ENCODE data around the gene RPH3AL.
A peak's percentile ranks its signal among the peaks of the same experiment; 100 is the strongest.

The RPH3AL gene

DNA sequence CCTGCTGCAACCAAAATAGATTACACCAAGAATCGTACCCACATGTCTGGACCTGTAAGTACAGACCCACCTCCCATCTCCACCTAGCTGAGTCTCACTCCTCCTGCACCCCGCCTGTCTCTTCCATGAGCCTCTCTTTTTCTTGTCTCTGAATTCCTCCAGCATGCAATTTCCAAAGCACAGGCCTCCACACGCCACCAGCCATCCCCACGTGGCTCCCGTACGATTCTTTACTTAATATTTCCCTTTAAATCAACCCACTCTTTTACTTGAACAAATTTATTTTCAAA, 1.2 kb downstream of the RPH3AL start:
- DNase-seq: no peak

DNA sequence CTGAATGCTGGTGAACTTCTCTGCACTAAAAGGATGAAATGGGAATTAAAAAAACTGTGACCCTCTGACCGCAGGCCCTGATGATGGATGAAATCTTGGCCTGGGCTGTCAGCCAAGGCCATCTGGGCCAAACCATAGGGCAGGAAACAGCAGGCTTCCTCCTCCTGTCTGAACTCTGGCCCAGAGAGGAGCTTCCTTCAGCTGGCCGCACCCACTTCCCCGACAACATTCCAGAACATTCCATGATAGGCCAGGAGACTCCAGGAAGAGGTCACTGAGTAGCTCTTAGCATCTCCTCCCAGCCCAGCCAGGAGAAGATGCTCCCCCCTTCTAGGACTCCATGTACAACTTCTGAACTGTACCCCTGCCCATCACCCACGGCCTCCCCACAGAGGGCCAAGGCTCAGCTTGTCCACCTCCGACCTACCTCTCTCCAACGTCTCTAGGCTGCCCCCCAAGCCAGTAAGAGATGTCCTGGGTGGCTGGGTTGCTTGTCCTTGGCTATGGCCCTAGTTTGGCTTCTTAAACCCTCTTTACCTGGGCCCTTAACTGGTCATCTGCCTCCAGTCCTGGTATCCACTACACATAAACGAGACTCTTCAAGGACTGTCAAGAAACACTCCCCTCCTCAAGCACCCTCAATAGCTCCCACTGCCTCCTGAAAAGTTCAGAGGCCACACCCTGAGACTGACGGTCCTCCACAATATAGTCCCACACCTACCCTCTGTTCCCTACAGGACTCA, 1.7 kb downstream of the RPH3AL start:
- no peak for DNase-seq

DNA sequence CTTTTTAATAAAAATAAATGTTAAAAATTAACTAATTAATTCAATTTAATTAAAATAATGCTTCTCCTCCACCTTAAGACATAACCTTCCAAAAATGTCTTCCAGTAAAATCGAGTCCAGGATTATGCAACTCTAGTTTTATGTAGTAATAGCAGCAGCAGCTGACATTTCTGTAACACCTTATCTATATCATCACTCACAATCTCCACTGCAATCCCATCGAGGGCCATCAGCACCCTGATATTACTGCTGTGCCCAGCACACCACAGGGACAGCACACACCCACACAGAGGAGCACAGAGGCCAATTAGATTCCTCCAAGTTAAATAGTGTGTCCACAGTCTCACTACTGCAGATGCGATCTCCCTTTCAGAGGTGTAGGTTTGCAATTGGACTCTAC, 2.9 kb downstream of the RPH3AL start:
- no peak for DNase-seq

DNA sequence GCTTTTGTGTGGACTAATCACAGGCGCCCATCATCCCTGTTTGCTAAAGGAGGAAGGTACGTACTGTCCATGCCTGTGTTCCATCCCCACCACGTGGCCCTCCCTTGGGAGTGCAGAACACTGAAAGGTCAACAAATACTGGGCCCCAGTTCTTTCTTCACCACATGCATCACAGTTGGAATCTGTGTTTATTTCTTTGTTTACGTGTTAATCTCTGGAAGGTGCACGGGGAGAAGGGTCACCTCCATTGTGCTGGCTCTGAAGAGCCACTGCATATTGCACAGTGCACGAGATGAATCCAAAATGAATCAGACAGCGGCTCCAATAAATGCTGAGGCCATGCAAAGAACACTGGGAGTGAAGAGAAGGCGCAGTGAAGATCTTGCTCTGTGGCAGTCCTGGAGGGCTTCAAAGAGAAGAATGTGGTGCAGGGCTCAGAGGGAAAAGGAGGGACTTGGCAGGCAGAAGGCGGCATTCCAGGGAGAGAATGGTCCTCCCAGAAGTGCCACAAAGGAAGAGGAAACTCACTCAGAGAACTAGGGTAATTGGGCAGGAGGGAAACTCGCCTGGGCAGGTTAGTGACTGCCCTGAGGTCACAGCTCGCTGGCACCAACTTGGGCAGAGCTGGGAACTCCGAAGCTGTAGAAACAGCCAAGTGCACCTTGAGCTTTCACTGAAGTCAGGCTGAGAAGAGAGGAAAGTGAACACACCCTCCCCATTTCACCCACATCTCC, 3.7 kb downstream of the RPH3AL start:
- DNase-seq: no peak

DNA sequence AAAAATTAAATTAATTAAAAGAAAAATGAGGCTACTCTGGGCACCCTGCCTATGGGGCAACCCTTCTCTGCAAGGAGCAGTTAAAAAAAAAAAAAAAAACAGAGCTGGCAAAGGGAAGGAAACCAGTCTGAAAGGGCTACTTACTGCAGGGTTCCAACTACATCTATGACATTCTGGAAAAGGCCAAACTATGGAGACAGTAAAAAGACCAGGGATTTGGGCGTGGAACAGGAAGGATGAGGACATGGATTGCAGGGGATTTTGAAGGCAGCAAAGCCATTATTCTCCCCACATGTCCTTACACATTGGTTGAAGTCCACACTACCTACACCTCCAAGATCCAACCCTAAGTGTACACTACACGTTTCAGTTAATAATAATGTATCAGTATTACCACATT, 4.6 kb downstream of the RPH3AL start:
- DNase-seq: no peak

DNA sequence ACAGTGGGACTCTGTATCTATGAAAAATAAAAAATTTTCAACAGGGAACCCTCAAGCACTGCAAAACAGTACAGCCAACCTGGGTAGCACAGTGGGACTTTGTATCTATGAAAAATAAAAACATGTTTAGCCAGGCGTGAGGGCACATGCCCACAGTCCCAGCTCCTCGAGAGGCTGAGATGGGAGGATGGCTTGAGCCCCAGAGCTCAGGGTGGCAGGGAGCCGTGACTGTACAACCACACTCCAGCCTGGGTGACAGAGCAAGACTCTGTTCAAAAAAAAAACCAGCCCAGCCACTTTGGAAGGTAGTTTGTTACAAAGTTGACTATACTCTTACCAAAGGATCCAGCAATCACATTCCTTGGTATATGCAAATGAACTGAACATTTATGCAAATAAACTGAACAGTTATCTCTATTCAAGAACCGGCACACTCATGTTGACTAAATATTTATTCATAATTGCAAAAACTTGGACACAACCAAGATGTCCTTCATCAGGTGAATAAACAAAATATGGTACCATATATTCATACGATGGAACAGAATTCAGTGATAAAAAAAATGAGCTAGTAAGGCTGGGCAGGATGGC, 5.2 kb downstream of the RPH3AL start:
- no peak for DNase-seq

DNA sequence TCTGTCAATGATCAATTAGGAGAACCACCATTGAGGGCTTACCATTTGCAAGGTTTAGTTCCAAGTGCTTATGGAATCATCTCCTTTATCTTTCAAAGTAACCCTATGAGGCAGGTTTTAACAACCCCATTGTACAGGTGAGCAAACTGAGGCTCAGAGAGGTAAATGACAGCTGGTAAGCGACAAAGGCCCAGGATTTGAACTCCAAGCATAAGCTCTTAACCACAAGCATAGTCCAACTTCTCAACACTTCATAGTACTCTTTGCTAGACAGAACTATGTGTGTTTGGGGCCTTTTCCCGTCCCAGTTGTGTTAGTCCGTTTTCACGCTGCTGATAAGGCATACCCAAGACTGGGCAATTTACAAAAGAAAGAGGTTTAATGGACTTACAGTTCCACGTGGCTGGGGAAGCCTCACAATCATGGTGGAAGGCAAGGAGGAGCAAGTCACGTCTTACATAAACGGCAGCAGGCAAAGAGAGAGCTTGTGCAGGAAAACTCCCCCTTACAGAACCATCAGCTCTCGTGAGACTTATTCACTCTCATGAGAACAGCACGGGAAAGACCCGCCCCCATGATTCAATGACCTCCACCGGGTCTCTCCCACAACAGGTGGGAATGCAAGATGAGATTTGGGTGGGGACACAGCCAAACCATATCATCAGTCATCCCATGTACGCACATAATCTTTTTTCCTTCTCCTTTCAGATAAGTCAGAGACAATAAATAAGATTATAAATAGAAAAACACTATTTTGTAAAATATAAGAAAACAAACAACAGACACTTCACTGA, 6.4 kb downstream of the RPH3AL start:
- no peak for DNase-seq

DNA sequence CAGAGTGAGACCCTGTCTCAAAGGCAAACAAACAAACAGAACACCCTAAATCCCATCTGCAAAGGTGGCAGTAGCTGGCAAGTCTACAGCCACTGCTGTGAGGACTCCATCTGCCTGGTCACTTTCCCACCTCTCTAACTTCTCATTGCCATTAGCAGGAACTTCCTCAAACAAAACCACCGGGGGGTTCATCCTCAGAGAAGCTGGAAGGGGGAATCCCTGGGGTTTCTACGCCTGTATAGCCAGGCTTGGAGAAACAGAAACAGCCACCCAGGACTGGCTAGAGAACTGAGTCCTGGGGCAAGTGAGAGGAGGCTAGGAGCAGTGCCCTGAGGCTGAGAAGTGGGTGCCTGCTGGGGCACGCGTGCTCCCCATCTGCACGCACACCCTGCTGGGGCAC, 7.3 kb downstream of the RPH3AL start:
- DNase-seq: no peak

DNA sequence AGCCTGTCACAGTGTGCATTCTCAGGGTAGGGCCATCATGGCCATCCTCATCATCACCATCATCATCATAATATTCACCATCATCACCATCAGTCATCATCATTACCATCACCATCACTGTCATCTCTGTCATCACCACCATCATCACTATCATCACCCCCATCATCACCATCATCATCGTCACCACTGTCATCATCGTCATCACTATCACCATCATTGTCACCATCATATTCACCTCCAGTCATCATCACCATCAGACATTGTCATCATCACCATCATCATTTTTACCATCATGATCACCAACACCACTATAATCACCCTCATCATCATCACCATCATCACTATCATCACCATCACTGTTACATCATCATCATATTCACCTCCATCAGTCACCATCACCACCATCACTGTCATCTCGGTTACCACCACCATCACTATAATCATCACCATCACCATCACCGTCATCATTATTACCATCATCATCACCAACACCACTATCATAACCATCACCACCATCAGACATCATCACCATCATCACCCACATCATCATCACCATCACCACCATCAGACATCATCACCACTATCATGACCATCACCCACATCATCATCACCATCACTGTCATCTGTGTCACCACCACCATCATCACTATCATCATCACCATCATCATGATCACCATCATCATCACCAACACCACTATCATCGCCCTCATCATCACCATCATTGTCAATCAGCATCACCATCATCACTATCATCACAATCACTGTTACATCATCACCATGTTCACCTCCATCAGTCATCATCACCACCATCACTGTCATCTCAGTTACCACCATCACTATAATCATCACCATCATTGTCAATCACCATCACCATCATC, 8.5 kb downstream of the RPH3AL start:
- no peak for DNase-seq

DNA sequence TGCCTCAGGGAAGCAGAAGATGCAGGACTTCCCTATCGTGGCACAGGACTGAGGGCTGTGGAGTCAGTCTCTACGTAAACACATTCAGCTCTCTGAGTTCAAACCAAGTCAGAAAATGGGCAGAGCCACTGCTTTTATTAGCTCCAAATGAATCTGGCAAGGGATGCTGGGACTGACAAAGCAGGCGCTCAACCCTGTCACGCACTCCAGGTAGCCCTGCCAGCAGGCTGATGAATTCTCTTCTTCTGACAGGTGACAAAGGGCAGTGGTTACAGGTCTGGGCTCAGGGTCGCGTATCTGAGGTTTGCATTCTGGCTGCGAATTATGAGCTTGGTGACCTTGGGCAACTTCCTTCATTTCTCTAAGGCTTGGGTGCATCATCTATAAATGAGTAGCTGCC, 9.4 kb downstream of the RPH3AL start:
- no peak for DNase-seq

DNA sequence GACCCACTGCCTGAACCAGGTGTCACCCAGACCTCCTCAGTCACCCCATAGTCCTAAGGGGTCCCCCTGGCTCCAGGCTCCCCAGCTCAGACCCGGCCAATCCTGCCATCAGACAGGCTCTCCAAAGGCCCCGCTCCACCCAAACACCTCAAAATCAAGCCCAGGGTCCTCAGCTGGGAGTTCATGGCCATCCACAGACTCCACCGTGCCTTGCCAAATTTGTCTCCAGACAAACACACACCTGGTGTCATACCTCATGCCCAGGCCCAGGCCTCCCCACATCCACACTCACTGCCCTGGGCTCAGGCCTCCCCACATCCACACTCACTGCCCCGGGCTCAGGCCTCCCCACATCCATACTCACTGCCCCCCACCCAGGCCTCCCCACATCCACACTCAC, 12.5 kb downstream of the RPH3AL start:
- no peak for DNase-seq

DNA sequence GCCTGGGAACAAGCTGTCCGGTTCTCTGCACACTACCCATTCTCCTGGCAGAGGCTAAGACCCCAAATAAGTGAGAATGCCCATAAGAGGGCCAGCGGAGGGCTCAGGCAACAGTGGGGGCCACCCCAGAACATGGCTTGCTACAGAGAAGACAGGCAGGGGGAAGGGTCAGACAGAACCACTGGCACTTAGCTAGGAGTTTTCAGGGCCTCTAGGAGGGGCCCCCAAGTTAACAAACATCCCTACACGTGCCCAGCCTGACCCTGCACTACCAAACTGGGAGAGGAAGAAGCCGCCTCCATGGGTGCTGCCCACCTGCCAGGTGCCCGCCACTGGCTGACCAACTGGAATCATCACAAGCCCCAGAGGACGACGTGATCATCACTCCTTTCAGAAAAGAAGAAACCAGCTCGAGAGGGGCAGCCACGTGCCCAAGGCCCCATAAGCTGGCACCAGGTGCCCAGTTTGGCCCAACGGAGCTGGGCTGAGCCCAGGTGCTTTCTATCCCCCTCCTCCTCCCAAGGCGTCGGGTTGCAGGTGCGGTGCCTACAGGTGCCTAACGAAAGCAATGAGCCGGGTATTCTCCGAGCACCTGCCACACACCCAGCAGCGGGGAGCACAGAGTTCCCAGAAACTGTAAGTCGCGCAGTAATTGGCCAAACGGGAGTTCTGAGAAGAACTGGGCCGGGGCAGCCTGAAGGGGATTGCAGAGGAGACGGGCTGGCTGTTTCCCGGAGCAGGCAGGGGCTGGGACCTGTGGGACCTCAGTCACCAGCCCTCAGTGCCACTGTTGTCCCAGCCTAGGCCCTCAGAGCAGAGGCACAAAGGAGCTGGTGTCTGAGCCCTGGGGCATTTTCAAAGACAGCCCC, 13.2 kb downstream of the RPH3AL start:
- DNase-seq: no peak

DNA sequence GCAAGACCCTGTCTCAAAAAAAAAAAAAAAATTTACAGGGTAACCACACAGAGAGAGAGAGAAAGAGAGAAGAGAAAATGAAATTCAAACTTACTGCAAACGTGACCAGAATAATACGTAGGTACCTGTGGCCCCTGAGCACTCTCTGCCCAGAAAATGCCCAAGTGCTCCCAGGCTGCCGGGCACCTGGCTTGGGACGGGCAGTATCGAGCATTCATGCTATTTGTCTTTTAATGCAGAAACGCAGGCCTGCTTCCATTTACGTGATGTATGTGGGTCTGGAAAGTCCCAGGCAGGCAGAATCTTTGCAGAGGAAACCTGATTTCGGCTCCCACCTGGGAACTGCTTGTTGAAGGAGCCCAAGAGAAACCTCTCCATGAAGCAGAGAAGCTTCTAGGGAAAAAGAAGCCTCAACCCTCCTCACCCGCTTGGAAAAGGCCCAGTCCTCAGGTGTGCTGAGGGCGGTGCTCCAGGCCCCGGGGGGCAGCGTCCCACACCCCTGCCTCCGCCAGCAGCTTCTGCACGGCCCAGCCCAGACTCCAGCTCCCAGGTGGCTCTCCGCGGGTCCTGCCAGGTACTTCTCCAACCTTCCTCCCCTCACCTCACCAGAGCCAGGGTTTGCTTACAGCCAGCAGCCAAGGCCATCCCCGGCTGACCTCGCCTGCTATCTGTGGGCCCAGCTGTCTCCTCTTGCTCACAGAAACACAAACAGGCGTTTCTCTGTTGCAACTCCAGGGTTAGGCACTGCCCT, 14.0 kb downstream of the RPH3AL start:
- no peak for DNase-seq

DNA sequence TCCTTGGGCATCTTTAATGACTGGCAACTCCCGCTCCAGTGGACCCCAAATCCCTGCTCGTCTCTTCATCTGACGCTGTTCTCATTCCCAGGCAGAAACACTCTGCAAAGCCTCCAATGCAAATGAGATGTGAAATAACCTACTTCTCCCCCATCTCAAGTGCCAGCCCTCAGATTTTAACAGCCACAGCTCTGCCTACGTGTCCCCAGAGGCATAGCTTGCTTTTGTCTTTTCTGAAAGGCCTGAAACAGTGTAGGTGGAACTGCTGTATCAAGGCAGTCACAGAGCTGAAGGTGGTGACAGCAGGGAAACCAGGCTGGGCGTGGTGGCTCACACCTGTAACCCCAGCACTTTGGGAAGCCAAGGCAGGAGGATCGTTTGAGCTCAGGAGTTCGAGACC, 14.7 kb downstream of the RPH3AL start:
- DNase-seq: no peak

DNA sequence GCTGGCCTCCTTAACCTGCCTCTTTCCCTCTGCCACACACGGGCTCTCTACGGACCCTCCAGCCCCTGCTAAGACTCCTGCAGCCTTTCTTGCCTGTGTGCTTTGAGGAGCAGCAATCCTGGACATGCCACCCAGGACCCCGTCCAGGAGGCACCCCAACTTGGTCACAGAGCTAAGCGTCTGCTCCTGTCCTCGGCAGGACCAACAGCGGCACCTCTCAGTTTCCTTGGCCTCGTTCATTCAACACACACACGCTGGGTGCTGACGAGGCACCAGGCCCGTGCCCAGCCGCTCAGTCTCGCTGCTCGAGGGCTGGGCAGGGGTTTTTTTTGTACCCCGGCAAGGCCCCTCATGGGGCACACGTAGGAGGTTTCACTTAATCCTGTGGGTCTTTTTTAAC, 15.2 kb downstream of the RPH3AL start:
- DNase-seq: no peak

DNA sequence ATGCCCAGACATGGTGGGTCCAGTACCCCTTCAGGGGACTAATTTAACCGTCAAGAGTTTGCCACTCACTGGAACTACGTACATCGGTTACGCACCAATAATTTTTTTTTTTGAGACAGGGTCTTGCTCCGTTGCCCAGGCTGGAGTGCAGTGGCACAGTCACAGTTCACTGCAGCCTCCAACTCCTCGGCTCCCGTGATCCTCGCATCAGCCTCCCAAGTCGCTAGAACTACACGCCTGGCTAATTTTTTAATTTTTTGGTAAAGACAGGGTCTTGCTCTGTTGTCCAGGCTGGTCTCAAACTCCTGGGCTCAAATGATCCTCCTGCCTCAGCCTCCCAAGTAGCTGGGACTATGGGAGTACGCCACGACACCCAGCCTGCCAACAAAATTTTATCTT, 15.6 kb downstream of the RPH3AL start:
- DNase-seq: no peak

DNA sequence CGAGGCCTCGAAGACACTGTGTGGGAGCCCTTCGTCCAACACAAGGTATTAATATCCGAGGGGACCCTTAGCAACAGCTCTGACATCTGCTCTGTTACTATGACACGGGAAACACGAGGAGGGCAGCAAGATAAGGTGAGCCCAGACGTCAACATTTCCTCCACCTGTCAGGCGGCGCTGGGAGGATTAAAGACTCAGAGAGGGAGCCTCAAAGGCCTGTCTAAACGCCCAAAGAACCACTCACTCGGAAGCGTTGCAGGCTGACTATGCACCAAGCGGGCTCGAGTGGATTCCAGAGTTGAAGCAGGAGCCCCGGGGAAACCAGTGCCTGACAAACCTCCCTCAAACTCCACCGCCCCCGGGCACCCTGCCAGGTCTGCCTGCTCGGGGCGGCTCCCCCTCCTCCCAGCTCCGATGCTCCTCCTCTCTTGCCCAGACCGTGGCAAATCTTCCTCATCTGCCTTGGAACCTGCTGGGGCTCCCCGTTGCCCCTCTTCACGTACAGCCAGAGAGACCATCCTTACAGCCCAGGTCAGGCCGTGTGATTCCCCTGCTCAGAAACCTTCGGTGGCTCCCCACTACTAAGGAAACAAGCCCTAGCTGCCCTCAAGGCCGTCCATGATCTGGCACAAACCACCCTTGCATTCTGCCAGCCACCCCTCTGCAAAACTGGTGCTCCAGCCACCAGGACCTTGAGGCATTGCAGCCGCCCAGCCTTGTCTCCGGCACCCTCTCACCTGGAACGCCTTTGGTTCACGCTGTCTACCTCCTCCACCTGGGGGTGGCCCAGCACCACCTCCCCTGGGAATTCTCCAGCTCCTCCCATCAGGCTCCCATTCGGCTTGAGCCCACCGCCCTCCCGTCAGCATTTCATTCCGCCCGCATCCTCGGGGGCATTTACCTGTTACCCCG, 16.2 kb downstream of the RPH3AL start:
- DNase-seq: peak; percentile 25

DNA sequence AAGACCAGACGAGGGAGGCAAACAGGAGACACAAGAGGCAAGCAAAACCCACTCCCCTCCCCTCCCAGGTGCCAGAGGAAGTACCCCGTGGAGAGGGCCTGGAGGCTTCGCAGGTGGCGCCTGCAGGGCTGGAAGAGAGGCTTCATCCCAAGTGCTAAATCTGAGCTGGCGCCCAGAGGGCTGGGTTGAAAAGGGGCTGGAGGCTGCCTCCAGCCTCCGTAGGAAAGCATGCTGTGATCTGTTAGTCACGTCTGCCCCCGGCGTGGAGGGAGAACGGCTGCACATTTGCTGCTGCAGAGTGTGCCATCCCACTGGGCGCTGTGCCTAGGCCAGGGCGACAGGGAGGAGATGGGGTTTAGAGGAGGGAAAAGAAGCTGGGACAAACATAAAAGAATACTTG, 16.9 kb downstream of the RPH3AL start:
- no peak for DNase-seq

DNA sequence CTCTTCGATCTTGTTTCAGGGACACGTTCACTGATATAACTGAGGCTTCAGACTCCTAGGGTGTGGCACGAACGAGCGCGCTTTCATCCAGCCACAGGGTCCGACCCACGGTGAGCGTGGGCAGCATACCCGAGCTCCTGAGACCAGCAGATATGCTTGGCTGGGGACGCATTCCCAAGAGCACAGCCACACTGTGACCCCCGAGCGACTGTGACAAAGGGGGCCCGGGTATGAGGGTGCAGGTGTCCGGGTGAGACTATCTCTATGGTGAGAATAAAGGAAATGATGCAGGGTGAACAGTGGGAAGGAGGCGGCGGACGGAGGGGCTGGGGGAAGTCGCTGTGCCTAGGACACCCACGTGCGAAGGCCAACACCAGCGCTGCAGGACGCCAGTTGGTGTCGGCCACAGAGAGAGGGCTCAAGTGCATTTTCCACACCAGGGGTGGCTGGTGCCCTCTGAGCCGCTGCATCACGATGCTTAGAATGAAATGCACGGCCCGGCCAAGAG, 17.6 kb downstream of the RPH3AL start:
- no peak for DNase-seq

Measured in CD4-positive, alpha-beta T cell treated with Interleukin-21 for 1 hour (primary cell).